Activated CD8-positive, alpha-beta memory T cell treated with anti-CD3 and anti-CD28 coated beads for 1 hour (primary cell): ENCODE measurements around the gene FRY.

Source experiments
- DNase-seq, 2 donors: peaks; one replicate each; pipeline ENCODE4 v3.0.0-alpha.2; 2020; ENCODE audit warnings: low read depth in 1 of 2; ENCODE audit errors: extremely low read depth in 1 of 2

Gene FRY

GRCh38 chr13:32079587-32079986 lies 48.0 kb downstream of the FRY start:
- DNase-seq: no peak

GRCh38 chr13:32080328-32080744 lies 48.8 kb downstream of the FRY start:
- no peak for DNase-seq

GRCh38 chr13:32081591-32081990 lies 50.0 kb downstream of the FRY start:
- DNase-seq: no peak

GRCh38 chr13:32086366-32086765 lies 54.8 kb downstream of the FRY start:
- no peak for DNase-seq

- DNase-seq: no peak
Observed at GRCh38 chr13:32086791-32087441, 55.3 kb downstream of the FRY start.

GRCh38 chr13:32087955-32088747 lies 56.6 kb downstream of the FRY start:
- DNase-seq: no peak

- no peak for DNase-seq
Observed at GRCh38 chr13:32092496-32092895, 60.9 kb downstream of the FRY start.

- no peak for DNase-seq
Observed at GRCh38 chr13:32093006-32093405, 61.4 kb downstream of the FRY start.

GRCh38 chr13:32098272-32098671 lies 66.7 kb downstream of the FRY start:
- DNase-seq: no peak

GRCh38 chr13:32105653-32106313 lies 74.2 kb downstream of the FRY start:
- DNase-seq: no peak

GRCh38 chr13:32107474-32107873 lies 75.9 kb downstream of the FRY start:
- DNase-seq: no peak

- no peak for DNase-seq
Observed at GRCh38 chr13:32107973-32108372, 76.4 kb downstream of the FRY start.

GRCh38 chr13:32113532-32113931 lies 82.0 kb downstream of the FRY start:
- no peak for DNase-seq

- DNase-seq: no peak
Observed at GRCh38 chr13:32114284-32114950, 82.8 kb downstream of the FRY start.

- DNase-seq: no peak
Observed at GRCh38 chr13:32115066-32115465, 83.5 kb downstream of the FRY start.

- no peak for DNase-seq
Observed at GRCh38 chr13:32116210-32116609, 84.6 kb downstream of the FRY start.

GRCh38 chr13:32117001-32117400 lies 85.4 kb downstream of the FRY start:
- DNase-seq: no peak

- DNase-seq: no peak
Observed at GRCh38 chr13:32117701-32118100, 86.1 kb downstream of the FRY start.

- no peak for DNase-seq
Observed at GRCh38 chr13:32121316-32121715, 89.7 kb downstream of the FRY start.

- no peak for DNase-seq
Observed at GRCh38 chr13:32124743-32125142, 93.2 kb downstream of the FRY start.

GRCh38 chr13:32125221-32125689 lies 93.7 kb downstream of the FRY start:
- DNase-seq: no peak
